Measurements from ENCODE around the gene ANTXR2. TPM values are rescaled to one million over a fixed set of nuclear protein-coding genes. Genes with fewer than 3 reads are reported as not detected.
A peak's percentile ranks its signal among the peaks of the same experiment; 100 is the strongest.
"Not testable (repeated sequence)": the region's sequence is repeated elsewhere in the genome, so short reads cannot be mapped to it uniquely, and the experiment has no call there.

ANTXR2 gene
- total RNA-seq, 5 donors from 2014 or later (not counting 1 experiment from before 2014, with no cell fraction given): 45.1 to 64.3 (median 48.2) TPM

- peaks cover 40 to 74% (median 61%) of the 10 kb centered on the region in 3 donors for H3K4me1 Mint-ChIP-seq
Observed at GRCh38 chr4:79991601-79992000, 81.4 kb downstream of the ANTXR2 start.

DNA sequence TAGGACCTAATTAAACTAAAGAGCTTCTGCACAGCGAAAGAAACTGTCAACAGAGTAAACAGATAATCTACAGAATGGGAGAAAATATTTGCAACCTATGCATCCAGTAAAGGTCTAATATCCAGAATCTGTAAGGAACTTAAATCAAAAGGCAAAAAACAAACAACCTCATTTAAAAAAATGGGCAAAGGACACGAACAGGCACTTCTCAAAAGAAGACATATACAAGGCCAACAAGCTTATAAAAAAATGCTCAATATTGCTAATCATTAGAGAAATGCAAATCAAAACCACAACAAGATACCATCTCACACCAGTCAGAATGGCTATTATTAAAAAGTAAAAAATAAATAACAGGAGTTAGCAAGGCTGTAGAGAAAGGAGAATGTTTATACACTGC lies 81.9 kb downstream of the ANTXR2 start:
- H3K4me3 Mint-ChIP-seq; ATAC-seq (replicated peaks in 1 of 4); H3K27ac ChIP-seq (ENCODE audit: low read length); POLR2A ChIA-PET; DNase-seq; H3K27ac Mint-ChIP-seq; H3K27me3 Mint-ChIP-seq; H3K4me1 ChIP-seq (ENCODE audit: control insufficient read depth in 1 of 2, extremely low read depth in 1 of 2, insufficient read depth in 2 of 2, low read length in 2 of 2); H3K9me3 ChIP-seq; H3K36me3 ChIP-seq (ENCODE audit: control insufficient read depth in 2 of 2, extremely low read depth in 1 of 2, insufficient read depth in 1 of 2, low read length in 1 of 2); H3K4me3 ChIP-seq (ENCODE audit: control insufficient read depth in 1 of 2, extremely low read depth in 1 of 2, low read length in 1 of 2); H3K27me3 ChIP-seq (replicated peaks in 1 of 2; ENCODE audit: control insufficient read depth in 2 of 2, extremely low read depth in 1 of 2, insufficient read depth in 2 of 2, low read length in 1 of 2); H3K9me3 Mint-ChIP-seq: not testable (repeated sequence)
- CTCF ChIA-PET: interaction anchor here in 1 of 2 donors (0.9 kb wide), 1 partner anchor 11 kb away, joined by 4 read pairs; no protein-coding TSS in a partner anchor
- Mint-ChIP-seq H3K36me3 (peaks cover 38% of the 10 kb centered on the region), H3K4me1 (peaks cover 43 to 73% (median 62%) of the 10 kb centered on the region in 3 donors)
- no CpG with 5 or more reads among the region's 2 CpGs for WGBS (ENCODE audit: insufficient coverage)

More at GRCh38 chr4:79991601-79992000, 81.4 kb downstream of the ANTXR2 start:
- H3K9me3 ChIP-seq: no peaks in the 10 kb centered on the region
- H3K27ac ChIP-seq (ENCODE audit: low read length): no peak overlapping the region
- no peaks in the 10 kb centered on the region for H3K4me1 ChIP-seq (ENCODE audit: control insufficient read depth in 1 of 2, extremely low read depth in 1 of 2, insufficient read depth in 2 of 2, low read length in 2 of 2)
- ATAC-seq (replicated peaks in 1 of 4): no peak
- no peak overlapping the region for H3K4me3 ChIP-seq (ENCODE audit: control insufficient read depth in 1 of 2, extremely low read depth in 1 of 2, low read length in 1 of 2)
- Mint-ChIP-seq H3K4me3 (no peak overlapping the region), H3K27ac (no peak overlapping the region), H3K36me3 (peaks cover 41% of the 10 kb centered on the region), H3K9me3 (peaks cover 0 to 5% (median 0%) of the 10 kb centered on the region in 3 donors), H3K27me3 (no peaks in the 10 kb centered on the region)
- ChIA-PET POLR2A (no interaction called here), CTCF (no interaction called here)
- DNase-seq: no peak
- no peaks in the 10 kb centered on the region for H3K27me3 ChIP-seq (replicated peaks in 1 of 2; ENCODE audit: control insufficient read depth in 2 of 2, extremely low read depth in 1 of 2, insufficient read depth in 2 of 2, low read length in 1 of 2)
- H3K36me3 ChIP-seq (ENCODE audit: control insufficient read depth in 2 of 2, extremely low read depth in 1 of 2, insufficient read depth in 1 of 2, low read length in 1 of 2): no peaks in the 10 kb centered on the region
- WGBS (ENCODE audit: insufficient coverage): 100% methylated on average over 2 of the region's 3 CpGs

- H3K27me3 Mint-ChIP-seq: no peaks in the 10 kb centered on the region
- peaks cover 33% of the 10 kb centered on the region for H3K36me3 Mint-ChIP-seq
- DNase-seq (no peak), ATAC-seq (replicated peaks in 1 of 4) (no peak)
- no CpG with 5 or more reads among the region's 1 CpG for WGBS (ENCODE audit: insufficient coverage)
- no peaks in the 10 kb centered on the region for H3K27me3 ChIP-seq (replicated peaks in 1 of 2; ENCODE audit: control insufficient read depth in 2 of 2, extremely low read depth in 1 of 2, insufficient read depth in 2 of 2, low read length in 1 of 2)
- H3K27ac Mint-ChIP-seq: no peak overlapping the region
- ChIA-PET POLR2A (interaction anchor here in 1 of 2 donors (0.7 kb wide), 1 partner anchor 59 kb away, joined by 6 read pairs; no protein-coding TSS in a partner anchor), CTCF (interaction anchor here in 1 of 2 donors (0.6 to 0.7 kb wide), 3 partner anchors 8 to 86 kb away, joined by 3 to 4 read pairs (median 3); no protein-coding TSS in a partner anchor)
- peaks cover 34 to 48% (median 36%) of the 10 kb centered on the region in 3 donors for H3K4me1 Mint-ChIP-seq
- H3K4me3 ChIP-seq (ENCODE audit: control insufficient read depth in 1 of 2, extremely low read depth in 1 of 2, low read length in 1 of 2): no peak overlapping the region
- H3K4me3 Mint-ChIP-seq: no peak overlapping the region
- peaks cover 0 to 7% of the 10 kb centered on the region in 2 donors for H3K36me3 ChIP-seq (ENCODE audit: control insufficient read depth in 2 of 2, extremely low read depth in 1 of 2, insufficient read depth in 1 of 2, low read length in 1 of 2)
- H3K27ac ChIP-seq (ENCODE audit: low read length): no peak overlapping the region
- H3K9me3 ChIP-seq: no peaks in the 10 kb centered on the region
- H3K9me3 Mint-ChIP-seq: peaks cover 0 to 5% (median 0%) of the 10 kb centered on the region in 3 donors
- H3K4me1 ChIP-seq (ENCODE audit: control insufficient read depth in 1 of 2, extremely low read depth in 1 of 2, insufficient read depth in 2 of 2, low read length in 2 of 2): no peaks in the 10 kb centered on the region
Observed at GRCh38 chr4:79987401-79987800, 85.6 kb downstream of the ANTXR2 start.

- Histone ChIP-seq H3K4me1 (ENCODE audit: control insufficient read depth in 1 of 2, extremely low read depth in 1 of 2, insufficient read depth in 2 of 2, low read length in 2 of 2) (no peaks in the 10 kb centered on the region), H3K9me3 (no peaks in the 10 kb centered on the region), H3K4me3 (ENCODE audit: control insufficient read depth in 1 of 2, extremely low read depth in 1 of 2, low read length in 1 of 2) (no peak overlapping the region), H3K27me3 (replicated peaks in 1 of 2; ENCODE audit: control insufficient read depth in 2 of 2, extremely low read depth in 1 of 2, insufficient read depth in 2 of 2, low read length in 1 of 2) (no peaks in the 10 kb centered on the region), H3K36me3 (ENCODE audit: control insufficient read depth in 2 of 2, extremely low read depth in 1 of 2, insufficient read depth in 1 of 2, low read length in 1 of 2) (peaks cover 0 to 11% of the 10 kb centered on the region in 2 donors), H3K27ac (ENCODE audit: low read length) (no peak overlapping the region)
- ATAC-seq (replicated peaks in 1 of 4): no peak
- 100% methylated on average over 1 of the region's 4 CpGs for WGBS (ENCODE audit: insufficient coverage)
- no peak overlapping the region for H3K27ac Mint-ChIP-seq
- H3K4me1 Mint-ChIP-seq: peaks cover 11 to 20% (median 18%) of the 10 kb centered on the region in 3 donors
- no peaks in the 10 kb centered on the region for H3K27me3 Mint-ChIP-seq
- ChIA-PET CTCF (no interaction called here), POLR2A (no interaction called here)
- DNase-seq: no peak
- H3K36me3 Mint-ChIP-seq: peaks cover 35% of the 10 kb centered on the region
- H3K4me3 Mint-ChIP-seq: no peak overlapping the region
- H3K9me3 Mint-ChIP-seq: peaks cover 0 to 2% (median 0%) of the 10 kb centered on the region in 3 donors
Observed at GRCh38 chr4:79983431-79983830, 89.6 kb downstream of the ANTXR2 start.

- H3K27me3 Mint-ChIP-seq: no peaks in the 10 kb centered on the region
- peaks cover 0 to 17% of the 10 kb centered on the region in 2 donors for H3K36me3 ChIP-seq (ENCODE audit: control insufficient read depth in 2 of 2, extremely low read depth in 1 of 2, insufficient read depth in 1 of 2, low read length in 1 of 2)
- no peak overlapping the region for H3K27ac Mint-ChIP-seq
- ChIA-PET CTCF (no interaction called here), POLR2A (no interaction called here)
- no peak overlapping the region for H3K27ac ChIP-seq (ENCODE audit: low read length)
- H3K27me3 ChIP-seq (replicated peaks in 1 of 2; ENCODE audit: control insufficient read depth in 2 of 2, extremely low read depth in 1 of 2, insufficient read depth in 2 of 2, low read length in 1 of 2): no peaks in the 10 kb centered on the region
- no peaks in the 10 kb centered on the region for H3K9me3 ChIP-seq
- peaks cover 6 to 15% (median 11%) of the 10 kb centered on the region in 3 donors for H3K4me1 Mint-ChIP-seq
- ATAC-seq (replicated peaks in 1 of 4) (no peak), DNase-seq (no peak)
- H3K4me3 ChIP-seq (ENCODE audit: control insufficient read depth in 1 of 2, extremely low read depth in 1 of 2, low read length in 1 of 2): no peak overlapping the region
- no peak overlapping the region for H3K4me3 Mint-ChIP-seq
- WGBS (ENCODE audit: insufficient coverage): no CpG with 5 or more reads among the region's 1 CpG
- no peaks in the 10 kb centered on the region for H3K4me1 ChIP-seq (ENCODE audit: control insufficient read depth in 1 of 2, extremely low read depth in 1 of 2, insufficient read depth in 2 of 2, low read length in 2 of 2)
- H3K36me3 Mint-ChIP-seq: peaks cover 41% of the 10 kb centered on the region
- no peaks in the 10 kb centered on the region for H3K9me3 Mint-ChIP-seq
Observed at GRCh38 chr4:79982601-79983322, 90.3 kb downstream of the ANTXR2 start.

GRCh38 chr4:79980448-79980847 lies 92.6 kb downstream of the ANTXR2 start:
- H3K9me3 ChIP-seq: no peaks in the 10 kb centered on the region
- ChIA-PET CTCF (interaction anchor here (0.5 to 1.7 kb wide), 7 partner anchors 12 to 1036 kb away, joined by 3 to 6 read pairs (median 3); no protein-coding TSS in a partner anchor), POLR2A (interaction anchor here in 1 of 2 donors (0.6 kb wide), 1 partner anchor 197 kb away, joined by 6 read pairs; no protein-coding TSS in a partner anchor)
- H3K36me3 Mint-ChIP-seq: peaks cover 55% of the 10 kb centered on the region
- ATAC-seq (replicated peaks in 1 of 4): no peak
- no peaks in the 10 kb centered on the region for H3K4me1 ChIP-seq (ENCODE audit: control insufficient read depth in 1 of 2, extremely low read depth in 1 of 2, insufficient read depth in 2 of 2, low read length in 2 of 2)
- no peaks in the 10 kb centered on the region for H3K27me3 Mint-ChIP-seq
- peaks cover 0 to 3% (median 0%) of the 10 kb centered on the region in 3 donors for H3K4me1 Mint-ChIP-seq
- H3K27me3 ChIP-seq (replicated peaks in 1 of 2; ENCODE audit: control insufficient read depth in 2 of 2, extremely low read depth in 1 of 2, insufficient read depth in 2 of 2, low read length in 1 of 2): no peaks in the 10 kb centered on the region
- no peak overlapping the region for H3K4me3 Mint-ChIP-seq
- H3K27ac Mint-ChIP-seq: peak overlapping the region in 1 of 2 donors; percentile 27
- H3K9me3 Mint-ChIP-seq: peaks cover 0 to 3% (median 0%) of the 10 kb centered on the region in 3 donors
- no peak overlapping the region for H3K4me3 ChIP-seq (ENCODE audit: control insufficient read depth in 1 of 2, extremely low read depth in 1 of 2, low read length in 1 of 2)
- no peak for DNase-seq
- WGBS (ENCODE audit: insufficient coverage): no CpG with 5 or more reads among the region's 2 CpGs
- H3K27ac ChIP-seq (ENCODE audit: low read length): no peak overlapping the region
- H3K36me3 ChIP-seq (ENCODE audit: control insufficient read depth in 2 of 2, extremely low read depth in 1 of 2, insufficient read depth in 1 of 2, low read length in 1 of 2): peaks cover 0 to 33% of the 10 kb centered on the region in 2 donors

All from T-cell (primary cell).